Liver (tissue), 9 donors: ENCODE measurements around the gene SMOC2. TPM values are rescaled to one million over a fixed set of nuclear protein-coding genes. Genes with fewer than 3 reads are reported as not detected.

Experiments used
- DNase-seq: peaks from one replicate; pipeline ENCODE4 v3.0.0-alpha.2; 2017; ENCODE audit warnings: low spot score
- H3K27ac ChIP-seq, 2 donors: one replicate each; pipeline ENCODE4 v1.7.0; 2013; ENCODE audit warnings: inconsistent platforms in 2 of 2, low read length in 2 of 2, control low read depth in 1 of 2, low read depth in 1 of 2, mild to moderate bottlenecking in 1 of 2
- H3K27me3 ChIP-seq, 4 donors: one replicate each; pipeline versions ENCODE4 v1.6.1 to v1.7.0; 2013; ENCODE audit warnings: low read length in 3 of 4, inconsistent platforms in 1 of 4, mild to moderate bottlenecking in 1 of 4, moderate library complexity in 1 of 4; ENCODE audit not compliant: control insufficient read depth in 4 of 4, insufficient read depth in 4 of 4
- H3K36me3 ChIP-seq, 4 donors: one replicate each; pipeline versions ENCODE4 v1.6.1 to v1.7.0; 2013; ENCODE audit warnings: low read length in 3 of 4, mild to moderate bottlenecking in 3 of 4, low read depth in 1 of 4, moderate library complexity in 1 of 4; ENCODE audit not compliant: control insufficient read depth in 4 of 4, insufficient read depth in 3 of 4
- H3K4me1 ChIP-seq, 4 donors: one replicate each; pipeline versions ENCODE4 v1.6.1 to v1.7.0; 2013; ENCODE audit warnings: low read length in 3 of 4, mild to moderate bottlenecking in 3 of 4, moderate library complexity in 1 of 4; ENCODE audit not compliant: control insufficient read depth in 4 of 4, insufficient read depth in 4 of 4
- H3K4me3 ChIP-seq, 3 donors: one replicate each; pipeline versions ENCODE4 v1.6.1 to v1.7.0; 2013; ENCODE audit warnings: low read length in 3 of 3, control low read depth in 1 of 3, low read depth in 1 of 3, mild to moderate bottlenecking in 1 of 3
- H3K9ac ChIP-seq, 2 donors: one replicate each; pipeline ENCODE4 v1.7.0; 2013; ENCODE audit warnings: low read length in 2 of 2, mild to moderate bottlenecking in 2 of 2, moderate library complexity in 2 of 2, control low read depth in 1 of 2, low read depth in 1 of 2
- H3K9me3 ChIP-seq, 4 donors: one replicate each; pipeline versions ENCODE4 v1.6.1 to v1.7.0; 2013; ENCODE audit warnings: low read length in 3 of 4; ENCODE audit not compliant: control insufficient read depth in 4 of 4
- ATF3 ChIP-seq: IDR thresholded peaks from 2 replicates; pipeline ENCODE4 v1.6.1; 2016; ENCODE audit warnings: antibody characterized with exemption
- CTCF ChIP-seq: fragments of 150-350 bp; IDR thresholded peaks from 2 replicates; pipeline ENCODE4 v1.5.1; 2017; ENCODE audit warnings: improper control_type of control experiment, low read depth, low read length; ENCODE audit not compliant: missing input control
- EGR1 ChIP-seq, 2 donors: IDR thresholded peaks; 2 replicates each; pipeline ENCODE4 v1.6.1; 2016 to 2018; ENCODE audit warnings: antibody characterized with exemption in 2 of 2, low read depth in 2 of 2
- FOXA1 ChIP-seq: IDR thresholded peaks from 2 replicates; pipeline ENCODE4 v1.6.1; 2016; ENCODE audit warnings: antibody characterized with exemption
- GABPA ChIP-seq, 2 donors: IDR thresholded peaks in 1 of 2; conservative IDR thresholded peaks in 1 of 2; 2 replicates each; pipeline ENCODE4 v1.6.1; 2016; ENCODE audit warnings: antibody characterized with exemption in 2 of 2, mild to moderate bottlenecking in 1 of 2, moderate library complexity in 1 of 2
- HNF4A ChIP-seq, 2 donors: conservative IDR thresholded peaks; 2 replicates each; pipeline ENCODE4 v1.6.1; 2016; ENCODE audit warnings: antibody characterized with exemption in 2 of 2, mild to moderate bottlenecking in 2 of 2
- HNF4G ChIP-seq: IDR thresholded peaks from 2 replicates; pipeline ENCODE4 v1.6.1; 2016; ENCODE audit warnings: antibody characterized with exemption
- JUND ChIP-seq, 2 donors: IDR thresholded peaks; 2 replicates each; pipeline ENCODE4 v1.6.1; 2016; ENCODE audit warnings: antibody characterized with exemption in 2 of 2
- MAX ChIP-seq: IDR thresholded peaks from 2 replicates; pipeline ENCODE4 v1.6.1; 2016; ENCODE audit warnings: antibody characterized with exemption
- NR2F2 ChIP-seq: IDR thresholded peaks from 2 replicates; pipeline ENCODE4 v1.6.1; 2016; ENCODE audit warnings: antibody characterized with exemption
- REST ChIP-seq: IDR thresholded peaks from 2 replicates; pipeline ENCODE4 v1.6.1; 2016; ENCODE audit warnings: antibody characterized with exemption, mild to moderate bottlenecking
- TAF1 ChIP-seq: conservative IDR thresholded peaks from 2 replicates; pipeline ENCODE4 v1.6.1; 2016; ENCODE audit warnings: antibody characterized with exemption, mild to moderate bottlenecking
- YY1 ChIP-seq: IDR thresholded peaks from 2 replicates; pipeline ENCODE4 v1.6.1; 2016; ENCODE audit warnings: antibody characterized with exemption, mild to moderate bottlenecking
- WGBS: extraction: QIAGEN DNeasy Blood & Tissue Kit; methylation state at CpG from one replicate; pipeline ENCODE4 v1.1.7; 2013; 5-methylcytosine and 5-hydroxymethylcytosine counted together
- polyA plus RNA-seq, 2 donors: library from polyadenylated mRNA; stranded (reverse) in 1 of 2; unstranded in 1 of 2; fragments of 200-250 nt in 1 of 2; fragments of >200 nt in 1 of 2; fragmentation: Nextera tagmentation in 1 of 2; extraction: Ambion mirVana in 1 of 2; gene quantifications; one replicate each; pipeline versions ENCODE4 v1.2.1 to v1.2.3, GENCODE V29; 2013 to 2015
- total RNA-seq, 2 donors: library from RNA; depleted of rRNA; stranded (reverse); fragments of >200 nt; gene quantifications; one replicate each; pipeline ENCODE4 v1.2.3, GENCODE V29; 2014
- donor health status: healthy.
- donor health status: healthy.
- donor health status: healthy.
- donor health status: healthy.
- donor health status: healthy.

SMOC2 gene
- total and polyA plus RNA-seq, 4 donors, result 0.23 to 1.9 (median 1.1) TPM

- no peak overlapping the region for H3K9ac ChIP-seq
- TF ChIP-seq REST (no peak), ATF3 (no peak), MAX (no peak), EGR1 (IDR thresholded peaks at IDR 0.05; ENCODE audit: low read depth in 2 of 2) (no peak), HNF4A (conservative IDR thresholded peaks at IDR 0.05) (no peak), JUND (IDR thresholded peaks at IDR 0.05) (no peak), CTCF (no peak), HNF4G (no peak), NR2F2 (no peak), FOXA1 (no peak), TAF1 (no peak)
- H3K27me3 ChIP-seq, result peaks cover 0 to 30% (median 9%) of the 10 kb centered on the region in 4 donors
- H3K4me3 ChIP-seq, result no peak overlapping the region
- H3K27ac ChIP-seq, result no peak overlapping the region
- 41% methylated on average over 8 of the region's 8 CpGs for WGBS
- DNase-seq, result no peak
- peaks cover 0 to 14% (median 8%) of the 10 kb centered on the region in 4 donors for H3K4me1 ChIP-seq
- H3K9me3 ChIP-seq, result no peaks in the 10 kb centered on the region
- H3K36me3 ChIP-seq, result no peaks in the 10 kb centered on the region
These were observed 1.1 kb upstream of the SMOC2 start for GRCh38 chr6:168439794-168440450.

- peak overlapping the region in 1 of 3 donors; percentile 40 for H3K4me3 ChIP-seq
- peaks cover 0 to 14% (median 8%) of the 10 kb centered on the region in 4 donors for H3K4me1 ChIP-seq
- H3K27me3 ChIP-seq, result peaks cover 0 to 30% (median 9%) of the 10 kb centered on the region in 4 donors
- no peak overlapping the region for H3K27ac ChIP-seq
- no peaks in the 10 kb centered on the region for H3K36me3 ChIP-seq
- no peak overlapping the region for H3K9ac ChIP-seq
- WGBS, result 4% methylated on average over 87 of the region's 87 CpGs
- TF ChIP-seq GABPA (IDR thresholded peaks at IDR 0.05 in 1 of 2, conservative IDR thresholded peaks at IDR 0.05 in 1 of 2) (no peak), EGR1 (IDR thresholded peaks at IDR 0.05; ENCODE audit: low read depth in 2 of 2) (no peak), JUND (IDR thresholded peaks at IDR 0.05) (no peak), MAX (no peak), YY1 (no peak), NR2F2 (no peak), FOXA1 (no peak)
- no peaks in the 10 kb centered on the region for H3K9me3 ChIP-seq
- no peak for DNase-seq
These were observed 729 bp downstream of the SMOC2 start for GRCh38 chr6:168441434-168442391.
